Activated naive CD4-positive, alpha-beta T cell treated with anti-CD3 and anti-CD28 coated beads for 36 hours (primary cell): ENCODE measurements around the gene IRX2. TPM values are rescaled to one million over a fixed set of nuclear protein-coding genes. Genes with fewer than 3 reads are reported as not detected.

Experiments used
- CTCF ChIA-PET: fragments of 350-600 bp; sonication (Branson Sonifier 250); formaldehyde crosslinking; loops from one replicate; lab custom pipeline; 2021; ENCODE audit warnings: antibody characterized with exemption; lab: Charles Lee
- DNase-seq: peaks from one replicate; pipeline ENCODE4 v3.0.0-alpha.2; 2020
- H3K27ac Mint-ChIP-seq: one replicate; pipeline ENCODE4 v1.8.0; 2021; ENCODE audit warnings: mild to moderate bottlenecking, mixed read lengths
- H3K27me3 Mint-ChIP-seq: one replicate; pipeline ENCODE4 v1.8.0; 2021; ENCODE audit warnings: low read depth, mixed read lengths
- H3K36me3 Mint-ChIP-seq: one replicate; pipeline ENCODE4 v1.8.0; 2021; ENCODE audit warnings: low read depth, mixed read lengths
- H3K4me1 Mint-ChIP-seq: one replicate; pipeline ENCODE4 v1.8.0; 2021; ENCODE audit warnings: low read depth, mixed read lengths
- H3K4me3 Mint-ChIP-seq: one replicate; pipeline ENCODE4 v1.8.0; 2021; ENCODE audit warnings: mild to moderate bottlenecking, moderate library complexity, mixed read lengths
- H3K9me3 Mint-ChIP-seq: one replicate; pipeline ENCODE4 v1.8.0; 2021; ENCODE audit warnings: mixed read lengths
- intact Hi-C: fragments of 100-400 bp; cut with micrococcal nuclease; formaldehyde crosslinking; loops from one replicate; pipeline ENCODE4 v1.15.1; 2023
- total RNA-seq, 2 experiments: library from RNA; stranded (reverse); gene quantifications; one replicate each; pipeline ENCODE4 v1.2.3, GENCODE V29; 2021

The IRX2 gene
- total RNA-seq, 2 experiments from 2014 or later = not detected

GRCh38 chr5:2762744-2763532 is 11.5 kb upstream of the IRX2 start:
- CTCF ChIA-PET = no interaction called here
- intact Hi-C loops = no loop called here
- Mint-ChIP-seq H3K27ac (no peak overlapping the region), H3K4me3 (no peak overlapping the region), H3K9me3 (no peaks in the 10 kb centered on the region), H3K36me3 (no peaks in the 10 kb centered on the region), H3K27me3 (peaks cover 24% of the 10 kb centered on the region), H3K4me1 (no peaks in the 10 kb centered on the region)
- no peak for DNase-seq

DNA sequence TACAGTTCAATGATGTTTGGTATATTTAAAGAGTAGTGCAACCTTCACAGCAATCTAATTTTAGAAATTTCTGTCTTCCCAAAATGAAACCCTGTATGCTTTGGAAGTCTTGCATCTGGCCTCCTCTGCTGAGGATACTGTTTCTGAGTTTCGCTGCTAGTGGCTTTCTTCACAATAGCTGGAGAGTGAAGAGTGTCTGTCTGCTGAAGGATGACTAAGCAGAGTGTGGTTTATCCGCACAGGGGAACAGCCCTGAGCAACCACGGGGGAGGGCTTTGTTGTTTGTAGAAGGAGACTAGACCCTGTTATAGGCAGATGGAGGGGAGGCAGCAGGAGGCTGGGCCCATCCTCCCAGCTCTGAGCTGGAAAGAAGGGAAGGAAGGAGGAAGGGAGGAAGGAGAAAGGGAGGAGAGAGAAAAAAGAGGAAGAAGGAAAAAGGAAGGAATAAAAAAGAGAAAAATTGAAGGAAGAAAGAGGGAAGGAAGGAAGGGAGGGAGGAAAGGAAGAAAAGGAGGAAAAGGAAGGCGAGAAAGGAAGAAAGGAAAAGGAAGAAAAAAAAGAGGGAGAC is 10.5 kb upstream of the IRX2 start:
- Mint-ChIP-seq H3K27me3 (peaks cover 33% of the 10 kb centered on the region), H3K9me3 (no peaks in the 10 kb centered on the region), H3K4me3 (no peak overlapping the region), H3K27ac (no peak overlapping the region), H3K4me1 (peaks cover 1% of the 10 kb centered on the region), H3K36me3 (no peaks in the 10 kb centered on the region)
- no peak for DNase-seq
- intact Hi-C loops = no loop called here
- CTCF ChIA-PET = no interaction called here

GRCh38 chr5:2759696-2760461 is 8.4 kb upstream of the IRX2 start:
- no peak for DNase-seq
- CTCF ChIA-PET = no interaction called here
- Mint-ChIP-seq H3K4me1 (peaks cover 13% of the 10 kb centered on the region), H3K36me3 (no peaks in the 10 kb centered on the region), H3K4me3 (no peak overlapping the region), H3K27ac (no peak overlapping the region), H3K9me3 (no peaks in the 10 kb centered on the region), H3K27me3 (peaks cover 49% of the 10 kb centered on the region)
- intact Hi-C loops = no loop called here

- no peaks in the 10 kb centered on the region for H3K9me3 Mint-ChIP-seq
- CTCF ChIA-PET = no interaction called here
- H3K27ac Mint-ChIP-seq = no peak overlapping the region
- intact Hi-C loops = no loop called here
- H3K36me3 Mint-ChIP-seq = peaks cover under 1% of the 10 kb centered on the region
- peaks cover 57% of the 10 kb centered on the region for H3K27me3 Mint-ChIP-seq
- H3K4me1 Mint-ChIP-seq = peaks cover 19% of the 10 kb centered on the region
- DNase-seq = no peak
- H3K4me3 Mint-ChIP-seq = no peak overlapping the region
Measured at GRCh38 chr5:2759091-2759490, 7.6 kb upstream of the IRX2 start.

DNA sequence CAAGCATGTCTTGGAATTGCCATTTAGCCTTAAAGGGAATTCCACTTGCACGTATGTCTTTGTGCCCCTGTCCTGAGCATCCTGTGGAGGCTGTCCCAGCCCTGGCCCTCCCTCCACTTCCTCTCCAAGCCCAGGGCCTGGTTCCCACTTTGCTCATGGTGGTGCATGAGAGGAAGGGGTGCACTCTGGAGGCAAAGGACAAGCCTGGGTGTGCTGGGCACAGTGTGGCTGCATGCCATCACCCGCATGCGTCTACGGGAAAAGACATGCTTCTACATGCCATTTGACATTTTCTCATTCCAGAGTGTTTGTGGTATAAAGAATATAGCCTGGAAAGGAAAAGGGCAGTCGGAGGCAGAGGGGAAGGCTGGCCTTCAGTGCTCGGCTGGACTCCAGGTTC is 7.2 kb upstream of the IRX2 start:
- H3K36me3 Mint-ChIP-seq = peaks cover 1% of the 10 kb centered on the region
- intact Hi-C loops = no loop called here
- H3K9me3 Mint-ChIP-seq = no peaks in the 10 kb centered on the region
- peaks cover 20% of the 10 kb centered on the region for H3K4me1 Mint-ChIP-seq
- CTCF ChIA-PET = no interaction called here
- no peak overlapping the region for H3K27ac Mint-ChIP-seq
- H3K4me3 Mint-ChIP-seq = no peak overlapping the region
- peaks cover 56% of the 10 kb centered on the region for H3K27me3 Mint-ChIP-seq
- DNase-seq = no peak

GRCh38 chr5:2757563-2758351 is 6.3 kb upstream of the IRX2 start:
- H3K4me3 Mint-ChIP-seq = no peak overlapping the region
- H3K27me3 Mint-ChIP-seq = peaks cover 60% of the 10 kb centered on the region
- no peak for DNase-seq
- H3K36me3 Mint-ChIP-seq = peaks cover 1% of the 10 kb centered on the region
- CTCF ChIA-PET = no interaction called here
- intact Hi-C loops = no loop called here
- H3K9me3 Mint-ChIP-seq = no peaks in the 10 kb centered on the region
- H3K27ac Mint-ChIP-seq = no peak overlapping the region
- peaks cover 24% of the 10 kb centered on the region for H3K4me1 Mint-ChIP-seq

GRCh38 chr5:2756211-2757152 is 5.0 kb upstream of the IRX2 start:
- peaks cover 27% of the 10 kb centered on the region for H3K4me1 Mint-ChIP-seq
- no peaks in the 10 kb centered on the region for H3K9me3 Mint-ChIP-seq
- peaks cover 1% of the 10 kb centered on the region for H3K36me3 Mint-ChIP-seq
- H3K27me3 Mint-ChIP-seq = peaks cover 60% of the 10 kb centered on the region
- DNase-seq = no peak
- H3K4me3 Mint-ChIP-seq = peak overlapping the region; percentile 37
- intact Hi-C loops = no loop called here
- no peak overlapping the region for H3K27ac Mint-ChIP-seq
- CTCF ChIA-PET = no interaction called here

GRCh38 chr5:2755681-2756171 is 4.2 kb upstream of the IRX2 start:
- Mint-ChIP-seq H3K27me3 (peaks cover 58% of the 10 kb centered on the region), H3K4me3 (peak overlapping the region; percentile 37), H3K4me1 (peaks cover 27% of the 10 kb centered on the region), H3K9me3 (no peaks in the 10 kb centered on the region), H3K36me3 (peaks cover 1% of the 10 kb centered on the region), H3K27ac (no peak overlapping the region)
- no peak for DNase-seq
- CTCF ChIA-PET = no interaction called here
- intact Hi-C loops = no loop called here

- CTCF ChIA-PET = no interaction called here
- H3K36me3 Mint-ChIP-seq = peaks cover 1% of the 10 kb centered on the region
Measured at GRCh38 chr5:2755076-2755680, 3.7 kb upstream of the IRX2 start.

DNA sequence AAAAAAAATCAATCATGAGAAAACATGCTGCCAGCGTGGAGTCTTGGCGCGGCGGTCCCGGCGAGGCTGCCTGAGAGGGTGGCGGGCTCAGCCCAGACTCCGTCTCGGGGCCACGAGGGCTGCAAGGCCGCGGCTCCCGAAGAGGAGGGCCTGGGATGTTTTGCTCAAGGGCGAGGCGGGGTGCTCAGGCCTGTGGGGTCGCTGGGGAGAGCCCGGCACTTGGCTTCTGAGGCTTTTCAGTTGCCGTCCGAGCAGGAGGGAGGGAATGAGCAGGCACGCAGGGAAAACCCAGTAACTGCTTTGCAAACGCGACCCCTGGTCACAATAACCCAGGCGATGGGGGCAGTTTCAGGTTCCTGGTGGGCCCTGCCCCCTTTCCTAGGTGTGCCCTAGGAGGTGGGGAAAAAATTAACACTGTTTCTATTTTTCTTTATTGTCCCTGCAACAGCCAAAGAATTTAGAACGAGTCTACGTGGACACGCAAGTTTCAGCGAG is 3.2 kb upstream of the IRX2 start:
- H3K4me1 Mint-ChIP-seq = peaks cover 29% of the 10 kb centered on the region
- CTCF ChIA-PET = interaction anchor here (1.2 kb wide), 1 partner anchor 10 kb away, joined by 3 read pairs; no protein-coding TSS in a partner anchor
- peaks cover 64% of the 10 kb centered on the region for H3K27me3 Mint-ChIP-seq
- H3K9me3 Mint-ChIP-seq = no peaks in the 10 kb centered on the region
- H3K27ac Mint-ChIP-seq = no peak overlapping the region
- peaks cover 4% of the 10 kb centered on the region for H3K36me3 Mint-ChIP-seq
- no peak overlapping the region for H3K4me3 Mint-ChIP-seq
- intact Hi-C loops = loop anchor here (5.0 kb wide), 1 partner anchor 848 kb away; no protein-coding TSS in a partner anchor
- no peak for DNase-seq

More at GRCh38 chr5:2755076-2755680, 3.7 kb upstream of the IRX2 start:
- DNase-seq = no peak
- H3K4me3 Mint-ChIP-seq = no peak overlapping the region
- H3K9me3 Mint-ChIP-seq = no peaks in the 10 kb centered on the region
- no peak overlapping the region for H3K27ac Mint-ChIP-seq
- intact Hi-C loops = no loop called here
- peaks cover 27% of the 10 kb centered on the region for H3K4me1 Mint-ChIP-seq
- peaks cover 59% of the 10 kb centered on the region for H3K27me3 Mint-ChIP-seq
